Measurements from ENCODE around the gene ZNF169.

Gene ZNF169

DNA sequence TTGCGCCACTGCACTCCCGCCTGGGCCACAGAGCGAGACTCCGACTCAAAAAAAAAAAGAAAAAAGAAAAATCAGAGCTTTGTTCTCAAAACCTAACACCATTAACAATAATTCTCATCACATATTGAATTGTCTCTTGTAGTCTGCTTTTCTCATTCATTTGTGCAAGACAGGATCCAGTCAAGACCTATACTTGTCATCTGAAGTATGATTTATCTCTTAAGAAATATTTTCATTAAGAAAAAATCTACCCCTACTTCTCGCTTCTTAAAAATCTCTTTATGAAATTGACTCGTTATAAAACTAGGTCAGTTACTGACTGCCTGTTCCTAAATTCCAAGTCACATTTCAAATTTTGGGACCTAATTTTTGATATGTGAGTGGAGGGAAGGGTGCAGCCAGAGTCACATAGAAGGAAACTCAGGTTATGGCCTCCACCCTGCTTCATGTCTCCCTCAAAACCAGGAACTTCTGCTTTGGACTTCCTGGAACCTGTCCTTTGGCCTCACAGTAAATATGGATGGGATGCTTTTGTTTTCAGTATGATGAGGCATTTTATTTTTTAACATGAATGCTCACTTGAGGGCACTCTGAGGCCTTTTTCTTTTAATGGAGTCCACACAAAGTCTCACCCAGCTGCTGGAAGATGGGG is 18.9 kb downstream of the ZNF169 start:
- no peak for DNase-seq (ENCODE audit: low read depth, low spot score)
- Histone ChIP-seq H3K4me3 (no peak overlapping the region), H3K36me3 (ENCODE audit: insufficient read depth, low read length) (peaks cover 35% of the 10 kb centered on the region), H3K9me3 (ENCODE audit: low read depth, low read length) (no peaks in the 10 kb centered on the region), H3K9ac (ENCODE audit: insufficient read length) (no peak overlapping the region), H3K27ac (no peak overlapping the region)
- no peak for TF ChIP-seq FOXP2 (optimal IDR thresholded peaks at IDR 0.05; ENCODE audit: control extremely low read depth, extremely low read length, insufficient read depth)
- no peak for TF ChIP-seq EZH2 (IDR thresholded peaks at IDR 0.05)
- no peak for TF ChIP-seq POLR2AphosphoS5 (IDR thresholded peaks at IDR 0.05; ENCODE audit: borderline replicate concordance, low read depth, low read length)

GRCh38 chr9:94280409-94280989 is 21.4 kb downstream of the ZNF169 start:
- TF ChIP-seq EZH2 (IDR thresholded peaks at IDR 0.05) (no peak), POLR2AphosphoS5 (IDR thresholded peaks at IDR 0.05; ENCODE audit: borderline replicate concordance, low read depth, low read length) (no peak), FOXP2 (optimal IDR thresholded peaks at IDR 0.05; ENCODE audit: control extremely low read depth, extremely low read length, insufficient read depth) (no peak)
- H3K9me3 ChIP-seq (ENCODE audit: low read depth, low read length), result no peaks in the 10 kb centered on the region
- no peak for DNase-seq (ENCODE audit: low read depth, low spot score)
- no peak overlapping the region for H3K9ac ChIP-seq (ENCODE audit: insufficient read length)
- H3K4me3 ChIP-seq, result no peak overlapping the region
- no peak overlapping the region for H3K27ac ChIP-seq
- H3K36me3 ChIP-seq (ENCODE audit: insufficient read depth, low read length), result peaks cover 31% of the 10 kb centered on the region

- peaks cover 31% of the 10 kb centered on the region for H3K36me3 ChIP-seq (ENCODE audit: insufficient read depth, low read length)
- H3K9ac ChIP-seq (ENCODE audit: insufficient read length), result no peak overlapping the region
- DNase-seq (ENCODE audit: low read depth, low spot score), result no peak
- H3K4me3 ChIP-seq, result no peak overlapping the region
- no peaks in the 10 kb centered on the region for H3K9me3 ChIP-seq (ENCODE audit: low read depth, low read length)
- no peak for TF ChIP-seq EZH2 (IDR thresholded peaks at IDR 0.05)
- TF ChIP-seq FOXP2 (optimal IDR thresholded peaks at IDR 0.05; ENCODE audit: control extremely low read depth, extremely low read length, insufficient read depth), result no peak
- no peak for TF ChIP-seq POLR2AphosphoS5 (IDR thresholded peaks at IDR 0.05; ENCODE audit: borderline replicate concordance, low read depth, low read length)
- no peak overlapping the region for H3K27ac ChIP-seq
These were observed 22.0 kb downstream of the ZNF169 start for GRCh38 chr9:94281101-94281500.

GRCh38 chr9:94286116-94286515 is 27.0 kb downstream of the ZNF169 start:
- no peak overlapping the region for H3K27ac ChIP-seq
- no peak overlapping the region for H3K4me3 ChIP-seq
- no peak for TF ChIP-seq POLR2AphosphoS5 (IDR thresholded peaks at IDR 0.05; ENCODE audit: borderline replicate concordance, low read depth, low read length)
- no peak for TF ChIP-seq EZH2 (IDR thresholded peaks at IDR 0.05)
- TF ChIP-seq FOXP2 (optimal IDR thresholded peaks at IDR 0.05; ENCODE audit: control extremely low read depth, extremely low read length, insufficient read depth), result no peak
- H3K36me3 ChIP-seq (ENCODE audit: insufficient read depth, low read length), result peaks cover 11% of the 10 kb centered on the region
- no peak for DNase-seq (ENCODE audit: low read depth, low spot score)
- H3K9me3 ChIP-seq (ENCODE audit: low read depth, low read length), result no peaks in the 10 kb centered on the region
- H3K9ac ChIP-seq (ENCODE audit: insufficient read length), result no peak overlapping the region

DNA sequence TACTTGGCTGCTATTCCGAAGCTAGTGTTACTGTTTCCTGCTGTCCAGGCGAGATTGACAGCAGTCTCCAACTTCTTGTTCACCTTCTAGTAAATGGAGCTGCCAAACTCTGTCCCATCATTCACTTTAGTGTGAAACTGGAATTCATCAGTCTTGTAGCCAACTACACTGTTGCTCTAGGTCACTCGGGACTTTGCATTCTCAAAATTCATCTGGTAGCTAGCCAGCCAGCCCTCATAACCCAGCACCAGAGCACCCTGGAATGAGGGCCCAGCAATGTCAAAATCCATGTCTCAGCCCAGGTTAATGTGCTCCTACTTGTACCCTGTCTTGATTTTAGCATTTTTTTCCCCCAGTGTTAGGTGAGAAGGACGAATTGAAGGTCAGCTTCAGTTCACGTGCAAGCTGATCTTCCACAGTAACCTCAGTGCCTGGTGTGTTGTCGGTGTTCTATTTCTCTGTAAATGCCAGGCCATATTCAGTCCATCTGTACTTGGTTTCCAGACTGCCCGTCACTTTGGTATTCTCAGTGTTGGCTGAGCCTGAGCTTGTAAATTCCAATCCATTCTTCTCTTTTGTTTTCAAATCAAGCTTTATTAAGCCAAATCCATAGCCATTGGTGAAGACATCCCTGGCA is 28.9 kb downstream of the ZNF169 start:
- no peak for DNase-seq (ENCODE audit: low read depth, low spot score)
- Histone ChIP-seq H3K36me3 (ENCODE audit: insufficient read depth, low read length) (peaks cover 4% of the 10 kb centered on the region; the same call in 1 of the 2 replicates), H3K27ac (no peak overlapping the region), H3K4me3 (no peak overlapping the region), H3K9ac (ENCODE audit: insufficient read length) (no peak overlapping the region), H3K9me3 (ENCODE audit: low read depth, low read length) (0 out of 2 replicates have a peak, but pooled peaks cover 2% of the 10 kb centered on the region)
- TF ChIP-seq FOXP2 (optimal IDR thresholded peaks at IDR 0.05; ENCODE audit: control extremely low read depth, extremely low read length, insufficient read depth), result no peak
- TF ChIP-seq POLR2AphosphoS5 (IDR thresholded peaks at IDR 0.05; ENCODE audit: borderline replicate concordance, low read depth, low read length), result no peak
- no peak for TF ChIP-seq EZH2 (IDR thresholded peaks at IDR 0.05)

DNA sequence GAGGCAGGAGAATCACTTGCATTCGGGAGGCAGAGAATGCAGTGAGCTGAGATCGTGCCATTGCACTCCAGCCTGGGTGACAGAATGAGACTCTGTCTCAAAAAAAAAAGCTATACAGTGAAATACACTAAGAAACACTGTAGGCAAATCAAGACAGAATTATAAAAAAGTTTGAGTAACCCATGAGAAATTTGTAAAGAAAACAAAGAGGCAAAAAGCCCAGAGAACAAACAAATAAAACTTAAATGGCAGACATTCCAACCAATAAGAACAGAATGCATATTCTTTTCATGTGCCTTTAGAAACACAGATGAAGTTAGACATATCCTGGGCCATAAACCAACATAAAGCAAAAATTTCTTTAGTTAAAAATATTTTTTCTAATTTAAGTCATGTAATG is 30.6 kb downstream of the ZNF169 start:
- H3K36me3 ChIP-seq (ENCODE audit: insufficient read depth, low read length), result peaks cover 4% of the 10 kb centered on the region; the same call in 1 of the 2 replicates
- TF ChIP-seq EZH2 (IDR thresholded peaks at IDR 0.05) (no peak), FOXP2 (optimal IDR thresholded peaks at IDR 0.05; ENCODE audit: control extremely low read depth, extremely low read length, insufficient read depth) (no peak), POLR2AphosphoS5 (IDR thresholded peaks at IDR 0.05; ENCODE audit: borderline replicate concordance, low read depth, low read length) (no peak)
- 0 out of 2 replicates have a peak, but pooled peaks cover 2% of the 10 kb centered on the region for H3K9me3 ChIP-seq (ENCODE audit: low read depth, low read length)
- H3K4me3 ChIP-seq, result no peak overlapping the region
- no peak for DNase-seq (ENCODE audit: low read depth, low spot score)
- no peak overlapping the region for H3K27ac ChIP-seq
- H3K9ac ChIP-seq (ENCODE audit: insufficient read length), result no peak overlapping the region

- Histone ChIP-seq H3K9me3 (ENCODE audit: low read depth, low read length) (no peaks in the 10 kb centered on the region), H3K4me3 (no peak overlapping the region), H3K36me3 (ENCODE audit: insufficient read depth, low read length) (no peaks in the 10 kb centered on the region), H3K27ac (no peak overlapping the region), H3K9ac (ENCODE audit: insufficient read length) (no peak overlapping the region)
- no peak for TF ChIP-seq POLR2AphosphoS5 (IDR thresholded peaks at IDR 0.05; ENCODE audit: borderline replicate concordance, low read depth, low read length)
- no peak for TF ChIP-seq EZH2 (IDR thresholded peaks at IDR 0.05)
- TF ChIP-seq FOXP2 (optimal IDR thresholded peaks at IDR 0.05; ENCODE audit: control extremely low read depth, extremely low read length, insufficient read depth), result no peak
- no peak for DNase-seq (ENCODE audit: low read depth, low spot score)
These were observed 40.0 kb downstream of the ZNF169 start for GRCh38 chr9:94298949-94299599.
